Liver (tissue), 9 donors: ENCODE measurements around the gene ARSD. TPM values are rescaled to one million over a fixed set of nuclear protein-coding genes. Genes with fewer than 3 reads are reported as not detected.

Experiments used
- DNase-seq: peaks from one replicate; pipeline ENCODE4 v3.0.0-alpha.2; 2017; ENCODE audit warnings: low spot score
- H3K27ac ChIP-seq, 2 donors: one replicate each; pipeline ENCODE4 v1.7.0; 2013; ENCODE audit warnings: inconsistent platforms in 2 of 2, low read length in 2 of 2, control low read depth in 1 of 2, low read depth in 1 of 2, mild to moderate bottlenecking in 1 of 2
- H3K27me3 ChIP-seq, 4 donors: one replicate each; pipeline versions ENCODE4 v1.6.1 to v1.7.0; 2013; ENCODE audit warnings: low read length in 3 of 4, inconsistent platforms in 1 of 4, mild to moderate bottlenecking in 1 of 4, moderate library complexity in 1 of 4; ENCODE audit not compliant: control insufficient read depth in 4 of 4, insufficient read depth in 4 of 4
- H3K36me3 ChIP-seq, 4 donors: one replicate each; pipeline versions ENCODE4 v1.6.1 to v1.7.0; 2013; ENCODE audit warnings: low read length in 3 of 4, mild to moderate bottlenecking in 3 of 4, low read depth in 1 of 4, moderate library complexity in 1 of 4; ENCODE audit not compliant: control insufficient read depth in 4 of 4, insufficient read depth in 3 of 4
- H3K4me1 ChIP-seq, 4 donors: one replicate each; pipeline versions ENCODE4 v1.6.1 to v1.7.0; 2013; ENCODE audit warnings: low read length in 3 of 4, mild to moderate bottlenecking in 3 of 4, moderate library complexity in 1 of 4; ENCODE audit not compliant: control insufficient read depth in 4 of 4, insufficient read depth in 4 of 4
- H3K4me3 ChIP-seq, 3 donors: one replicate each; pipeline versions ENCODE4 v1.6.1 to v1.7.0; 2013; ENCODE audit warnings: low read length in 3 of 3, control low read depth in 1 of 3, low read depth in 1 of 3, mild to moderate bottlenecking in 1 of 3
- H3K9ac ChIP-seq, 2 donors: one replicate each; pipeline ENCODE4 v1.7.0; 2013; ENCODE audit warnings: low read length in 2 of 2, mild to moderate bottlenecking in 2 of 2, moderate library complexity in 2 of 2, control low read depth in 1 of 2, low read depth in 1 of 2
- H3K9me3 ChIP-seq, 4 donors: one replicate each; pipeline versions ENCODE4 v1.6.1 to v1.7.0; 2013; ENCODE audit warnings: low read length in 3 of 4; ENCODE audit not compliant: control insufficient read depth in 4 of 4
- EGR1 ChIP-seq, 2 donors: IDR thresholded peaks; 2 replicates each; pipeline ENCODE4 v1.6.1; 2016 to 2018; ENCODE audit warnings: antibody characterized with exemption in 2 of 2, low read depth in 2 of 2
- FOXA1 ChIP-seq: IDR thresholded peaks from 2 replicates; pipeline ENCODE4 v1.6.1; 2016; ENCODE audit warnings: antibody characterized with exemption
- FOXA2 ChIP-seq: IDR thresholded peaks from 2 replicates; pipeline ENCODE4 v1.6.1; 2016; ENCODE audit warnings: antibody characterized with exemption
- HNF4A ChIP-seq, 2 donors: conservative IDR thresholded peaks; 2 replicates each; pipeline ENCODE4 v1.6.1; 2016; ENCODE audit warnings: antibody characterized with exemption in 2 of 2, mild to moderate bottlenecking in 2 of 2
- JUND ChIP-seq, 2 donors: IDR thresholded peaks; 2 replicates each; pipeline ENCODE4 v1.6.1; 2016; ENCODE audit warnings: antibody characterized with exemption in 2 of 2
- RAD21 ChIP-seq, 2 donors: IDR thresholded peaks; 2 replicates each; pipeline ENCODE4 v1.6.1; 2016; ENCODE audit warnings: antibody characterized with exemption in 2 of 2, mild to moderate bottlenecking in 2 of 2
- RXRA ChIP-seq, 2 donors: IDR thresholded peaks; 2 replicates each; pipeline ENCODE4 v1.6.1; 2017 to 2018; ENCODE audit warnings: antibody characterized with exemption in 2 of 2, mild to moderate bottlenecking in 1 of 2
- SP1 ChIP-seq: IDR thresholded peaks from 2 replicates; pipeline ENCODE4 v1.6.1; 2018; ENCODE audit warnings: antibody characterized with exemption, mild to moderate bottlenecking
- YY1 ChIP-seq: IDR thresholded peaks from 2 replicates; pipeline ENCODE4 v1.6.1; 2016; ENCODE audit warnings: antibody characterized with exemption, mild to moderate bottlenecking
- WGBS: extraction: QIAGEN DNeasy Blood & Tissue Kit; methylation state at CpG from one replicate; pipeline ENCODE4 v1.1.7; 2013; 5-methylcytosine and 5-hydroxymethylcytosine counted together
- polyA plus RNA-seq, 2 donors: library from polyadenylated mRNA; stranded (reverse) in 1 of 2; unstranded in 1 of 2; fragments of 200-250 nt in 1 of 2; fragments of >200 nt in 1 of 2; fragmentation: Nextera tagmentation in 1 of 2; extraction: Ambion mirVana in 1 of 2; gene quantifications; one replicate each; pipeline versions ENCODE4 v1.2.1 to v1.2.3, GENCODE V29; 2013 to 2015
- total RNA-seq, 2 donors: library from RNA; depleted of rRNA; stranded (reverse); fragments of >200 nt; gene quantifications; one replicate each; pipeline ENCODE4 v1.2.3, GENCODE V29; 2014
- TF ChIP-seq, protein P1 (sequence below): fragments of 150-350 bp; IDR thresholded peaks from 2 replicates; pipeline ENCODE4 v1.5.1; 2017; ENCODE audit warnings: improper control_type of control experiment, low read depth, low read length; ENCODE audit not compliant: missing input control
- TF ChIP-seq, protein P2 (sequence below): IDR thresholded peaks from 2 replicates; pipeline ENCODE4 v1.6.1; 2016; ENCODE audit warnings: antibody characterized with exemption
- TF ChIP-seq, protein P3 (sequence below): IDR thresholded peaks from 2 replicates; pipeline ENCODE4 v1.6.1; 2016; ENCODE audit warnings: antibody characterized with exemption, mild to moderate bottlenecking
- TF ChIP-seq, protein P4 (sequence below): IDR thresholded peaks from 2 replicates; pipeline ENCODE4 v1.6.1; 2016; ENCODE audit warnings: antibody characterized with exemption
- donor health status: healthy.
- donor health status: healthy.
- donor health status: healthy.
- donor health status: healthy.
- donor health status: healthy.

The ARSD gene
- total and polyA plus RNA-seq, 4 donors = 11.3 to 42.4 (median 19.5) TPM

DNA sequence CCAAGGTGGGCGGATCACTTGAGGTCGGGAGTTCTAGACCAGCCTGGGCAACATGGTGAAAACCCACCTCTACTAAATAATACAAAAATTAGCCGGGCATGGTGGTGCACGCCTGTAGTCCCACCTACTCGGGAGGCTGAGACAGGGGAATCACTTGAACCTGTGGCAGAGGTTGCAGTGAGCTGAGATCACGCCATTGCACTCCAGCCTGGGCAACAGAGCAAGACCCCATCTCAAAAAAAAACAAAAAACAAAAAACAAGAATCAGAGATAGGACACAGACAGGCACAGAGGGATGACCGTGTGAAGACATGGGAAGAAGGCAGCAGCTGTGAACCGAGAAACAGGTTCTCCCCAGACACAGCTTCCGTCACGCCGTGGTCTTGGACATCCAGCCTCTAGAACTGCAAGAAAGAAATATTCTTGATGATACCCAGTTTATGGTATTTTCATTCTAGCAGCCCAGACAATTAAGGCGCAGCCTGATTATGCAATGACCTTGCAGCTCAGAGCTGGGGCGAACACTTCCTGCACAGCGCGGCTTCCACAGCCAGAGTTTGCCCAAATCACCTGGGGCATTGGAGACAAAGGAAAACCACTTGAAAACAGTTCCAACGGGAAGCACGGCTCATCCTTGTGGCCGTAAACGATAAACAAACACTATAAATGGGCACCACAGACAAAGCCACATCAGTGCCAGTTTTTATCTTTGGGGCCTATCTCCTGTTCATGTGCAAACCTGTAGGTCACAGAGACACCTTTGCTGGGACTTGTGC is 4.2 kb upstream of the ARSD start (continued):
- TF ChIP-seq RAD21 (IDR thresholded peaks at IDR 0.05) = no peak

DNA sequence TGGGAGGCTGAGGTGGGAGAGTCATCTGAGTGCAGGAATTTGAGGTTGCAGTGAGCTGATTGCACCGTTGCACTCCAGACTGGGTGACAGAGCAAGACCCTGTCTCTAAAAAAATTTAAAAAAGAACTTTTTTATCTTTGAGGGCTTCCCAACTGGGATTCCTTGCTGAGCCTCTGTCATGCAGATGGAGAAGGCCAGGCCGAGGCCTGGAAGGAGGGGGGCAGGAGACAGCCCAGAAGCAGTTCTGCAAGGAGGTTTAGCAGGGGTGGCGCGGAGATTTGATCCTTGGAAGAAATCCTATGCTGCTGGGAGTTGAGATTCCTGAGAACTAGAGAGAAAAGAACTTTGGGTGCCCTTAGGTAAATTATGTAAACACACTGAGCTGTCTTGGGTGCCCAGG is 2.5 kb upstream of the ARSD start:
- no peak overlapping the region for H3K27ac ChIP-seq
- 90% methylated on average over 4 of the region's 4 CpGs for WGBS
- no peaks in the 10 kb centered on the region for H3K9me3 ChIP-seq
- H3K27me3 ChIP-seq = no peaks in the 10 kb centered on the region
- TF ChIP-seq EGR1 (IDR thresholded peaks at IDR 0.05; ENCODE audit: low read depth in 2 of 2) (no peak), FOXA1 (no peak), RXRA (IDR thresholded peaks at IDR 0.05) (no peak), FOXA2 (no peak), RAD21 (IDR thresholded peaks at IDR 0.05) (no peak), JUND (IDR thresholded peaks at IDR 0.05) (no peak), YY1 (no peak)
- TF ChIP-seq, protein P1, sequence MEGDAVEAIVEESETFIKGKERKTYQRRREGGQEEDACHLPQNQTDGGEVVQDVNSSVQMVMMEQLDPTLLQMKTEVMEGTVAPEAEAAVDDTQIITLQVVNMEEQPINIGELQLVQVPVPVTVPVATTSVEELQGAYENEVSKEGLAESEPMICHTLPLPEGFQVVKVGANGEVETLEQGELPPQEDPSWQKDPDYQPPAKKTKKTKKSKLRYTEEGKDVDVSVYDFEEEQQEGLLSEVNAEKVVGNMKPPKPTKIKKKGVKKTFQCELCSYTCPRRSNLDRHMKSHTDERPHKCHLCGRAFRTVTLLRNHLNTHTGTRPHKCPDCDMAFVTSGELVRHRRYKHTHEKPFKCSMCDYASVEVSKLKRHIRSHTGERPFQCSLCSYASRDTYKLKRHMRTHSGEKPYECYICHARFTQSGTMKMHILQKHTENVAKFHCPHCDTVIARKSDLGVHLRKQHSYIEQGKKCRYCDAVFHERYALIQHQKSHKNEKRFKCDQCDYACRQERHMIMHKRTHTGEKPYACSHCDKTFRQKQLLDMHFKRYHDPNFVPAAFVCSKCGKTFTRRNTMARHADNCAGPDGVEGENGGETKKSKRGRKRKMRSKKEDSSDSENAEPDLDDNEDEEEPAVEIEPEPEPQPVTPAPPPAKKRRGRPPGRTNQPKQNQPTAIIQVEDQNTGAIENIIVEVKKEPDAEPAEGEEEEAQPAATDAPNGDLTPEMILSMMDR = no peak
- TF ChIP-seq, protein P2, sequence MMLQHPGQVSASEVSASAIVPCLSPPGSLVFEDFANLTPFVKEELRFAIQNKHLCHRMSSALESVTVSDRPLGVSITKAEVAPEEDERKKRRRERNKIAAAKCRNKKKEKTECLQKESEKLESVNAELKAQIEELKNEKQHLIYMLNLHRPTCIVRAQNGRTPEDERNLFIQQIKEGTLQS = no peak
- TF ChIP-seq, protein P3, sequence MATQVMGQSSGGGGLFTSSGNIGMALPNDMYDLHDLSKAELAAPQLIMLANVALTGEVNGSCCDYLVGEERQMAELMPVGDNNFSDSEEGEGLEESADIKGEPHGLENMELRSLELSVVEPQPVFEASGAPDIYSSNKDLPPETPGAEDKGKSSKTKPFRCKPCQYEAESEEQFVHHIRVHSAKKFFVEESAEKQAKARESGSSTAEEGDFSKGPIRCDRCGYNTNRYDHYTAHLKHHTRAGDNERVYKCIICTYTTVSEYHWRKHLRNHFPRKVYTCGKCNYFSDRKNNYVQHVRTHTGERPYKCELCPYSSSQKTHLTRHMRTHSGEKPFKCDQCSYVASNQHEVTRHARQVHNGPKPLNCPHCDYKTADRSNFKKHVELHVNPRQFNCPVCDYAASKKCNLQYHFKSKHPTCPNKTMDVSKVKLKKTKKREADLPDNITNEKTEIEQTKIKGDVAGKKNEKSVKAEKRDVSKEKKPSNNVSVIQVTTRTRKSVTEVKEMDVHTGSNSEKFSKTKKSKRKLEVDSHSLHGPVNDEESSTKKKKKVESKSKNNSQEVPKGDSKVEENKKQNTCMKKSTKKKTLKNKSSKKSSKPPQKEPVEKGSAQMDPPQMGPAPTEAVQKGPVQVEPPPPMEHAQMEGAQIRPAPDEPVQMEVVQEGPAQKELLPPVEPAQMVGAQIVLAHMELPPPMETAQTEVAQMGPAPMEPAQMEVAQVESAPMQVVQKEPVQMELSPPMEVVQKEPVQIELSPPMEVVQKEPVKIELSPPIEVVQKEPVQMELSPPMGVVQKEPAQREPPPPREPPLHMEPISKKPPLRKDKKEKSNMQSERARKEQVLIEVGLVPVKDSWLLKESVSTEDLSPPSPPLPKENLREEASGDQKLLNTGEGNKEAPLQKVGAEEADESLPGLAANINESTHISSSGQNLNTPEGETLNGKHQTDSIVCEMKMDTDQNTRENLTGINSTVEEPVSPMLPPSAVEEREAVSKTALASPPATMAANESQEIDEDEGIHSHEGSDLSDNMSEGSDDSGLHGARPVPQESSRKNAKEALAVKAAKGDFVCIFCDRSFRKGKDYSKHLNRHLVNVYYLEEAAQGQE = no peak
- TF ChIP-seq, protein P4, sequence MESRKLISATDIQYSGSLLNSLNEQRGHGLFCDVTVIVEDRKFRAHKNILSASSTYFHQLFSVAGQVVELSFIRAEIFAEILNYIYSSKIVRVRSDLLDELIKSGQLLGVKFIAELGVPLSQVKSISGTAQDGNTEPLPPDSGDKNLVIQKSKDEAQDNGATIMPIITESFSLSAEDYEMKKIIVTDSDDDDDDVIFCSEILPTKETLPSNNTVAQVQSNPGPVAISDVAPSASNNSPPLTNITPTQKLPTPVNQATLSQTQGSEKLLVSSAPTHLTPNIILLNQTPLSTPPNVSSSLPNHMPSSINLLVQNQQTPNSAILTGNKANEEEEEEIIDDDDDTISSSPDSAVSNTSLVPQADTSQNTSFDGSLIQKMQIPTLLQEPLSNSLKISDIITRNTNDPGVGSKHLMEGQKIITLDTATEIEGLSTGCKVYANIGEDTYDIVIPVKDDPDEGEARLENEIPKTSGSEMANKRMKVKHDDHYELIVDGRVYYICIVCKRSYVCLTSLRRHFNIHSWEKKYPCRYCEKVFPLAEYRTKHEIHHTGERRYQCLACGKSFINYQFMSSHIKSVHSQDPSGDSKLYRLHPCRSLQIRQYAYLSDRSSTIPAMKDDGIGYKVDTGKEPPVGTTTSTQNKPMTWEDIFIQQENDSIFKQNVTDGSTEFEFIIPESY = no peak
- DNase-seq = no peak
- H3K9ac ChIP-seq = no peak overlapping the region
- peaks cover 0 to 12% (median 2%) of the 10 kb centered on the region in 4 donors for H3K4me1 ChIP-seq
- H3K36me3 ChIP-seq = peaks cover 0 to 11% (median 0%) of the 10 kb centered on the region in 4 donors
- H3K4me3 ChIP-seq = no peak overlapping the region

DNA sequence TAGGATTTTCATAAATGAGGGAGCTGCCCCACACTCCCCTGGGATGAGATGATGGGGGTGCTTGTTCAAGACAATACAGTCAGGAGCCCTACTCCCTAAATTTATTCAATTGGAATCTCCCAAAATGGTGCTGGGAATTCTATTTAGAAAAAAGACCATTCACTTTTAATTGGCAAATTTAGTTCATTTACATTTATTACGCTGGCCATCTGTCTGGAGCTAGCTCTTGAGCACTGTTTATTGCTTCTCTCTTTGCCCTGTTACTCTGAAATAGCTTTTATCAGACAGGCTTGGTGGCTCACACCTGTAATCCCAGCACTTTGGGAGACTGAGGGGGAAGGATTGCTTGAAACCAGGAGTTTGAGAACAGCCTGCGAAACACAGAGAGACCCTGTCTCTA is 2.0 kb upstream of the ARSD start:
- H3K27me3 ChIP-seq = no peaks in the 10 kb centered on the region
- H3K9ac ChIP-seq = no peak overlapping the region
- 93% methylated on average over 2 of the region's 2 CpGs for WGBS
- peaks cover 0 to 7% (median 0%) of the 10 kb centered on the region in 4 donors for H3K36me3 ChIP-seq
- H3K4me1 ChIP-seq = peaks cover 0 to 12% (median 2%) of the 10 kb centered on the region in 4 donors
- H3K27ac ChIP-seq = no peak overlapping the region
- no peak for DNase-seq
- H3K4me3 ChIP-seq = no peak overlapping the region
- TF ChIP-seq, protein P1 = no peak
- TF ChIP-seq, protein P4 = no peak
- TF ChIP-seq SP1 (no peak), RXRA (IDR thresholded peaks at IDR 0.05) (no peak), HNF4A (conservative IDR thresholded peaks at IDR 0.05) (no peak), EGR1 (IDR thresholded peaks at IDR 0.05; ENCODE audit: low read depth in 2 of 2) (no peak), FOXA1 (no peak)
- no peaks in the 10 kb centered on the region for H3K9me3 ChIP-seq
